ENCODE results near the gene SYT6. TPM values are rescaled to one million over a fixed set of nuclear protein-coding genes. Genes with fewer than 3 reads are reported as not detected.

The SYT6 gene
- total RNA-seq, 1 experiment from 2014 or later, result 77.2 TPM

DNA sequence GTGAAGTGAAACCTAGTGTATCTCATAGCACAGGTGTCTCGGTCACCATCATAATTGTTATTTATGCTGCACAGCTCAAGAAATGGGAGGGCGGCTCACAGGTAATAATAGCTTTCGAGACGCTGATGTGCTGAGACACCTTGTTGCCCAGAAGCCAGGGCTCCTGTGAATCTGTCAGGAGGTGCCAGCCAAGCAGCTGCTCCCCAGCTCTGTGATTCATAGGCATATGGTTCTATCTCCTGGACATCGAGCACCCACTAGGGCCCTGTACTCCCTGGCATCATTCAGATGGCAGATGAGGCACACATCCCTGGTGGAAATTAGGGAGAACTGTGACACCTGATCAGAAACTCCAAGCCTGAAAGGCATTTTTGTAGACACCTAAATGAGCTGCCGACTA, 53.5 kb downstream of the SYT6 start:
- H3K36me3 Mint-ChIP-seq (ENCODE audit: insufficient read depth in 1 of 3, low read depth in 3 of 3), result peaks cover 61 to 98% (median 97%) of the 10 kb centered on the region in 3 experiments
- Histone ChIP-seq H3K23ac (ENCODE audit: insufficient read length, low read depth, low read length) (no peak overlapping the region), H4K20me1 (ENCODE audit: control insufficient read depth, insufficient read depth, insufficient read length) (no peaks in the 10 kb centered on the region), H3K4me2 (ENCODE audit: insufficient read depth, insufficient read length, low read length) (no peak overlapping the region), H4K8ac (replicated peaks; ENCODE audit: insufficient read length, low read depth, low read length) (no peak overlapping the region), H3K27me3 (ENCODE audit: insufficient read depth, low read length) (no peaks in the 10 kb centered on the region), H2BK5ac (ENCODE audit: insufficient read length, low read length) (no peak overlapping the region), H2AFZ (ENCODE audit: low read length) (no peak overlapping the region), H3K9me3 (ENCODE audit: control insufficient read depth, low read depth, low read length) (no peaks in the 10 kb centered on the region), H3K4ac (ENCODE audit: low read depth, low read length) (no peak overlapping the region), H3K4me1 (ENCODE audit: insufficient read depth, low read length) (0 out of 2 replicates have a peak, but pooled peaks cover 2% of the 10 kb centered on the region), H3K14ac (ENCODE audit: insufficient read depth, low read length) (no peak overlapping the region), H2BK20ac (ENCODE audit: low read depth, low read length, poor library complexity, severe bottlenecking) (no peak overlapping the region), H2BK120ac (ENCODE audit: low read depth, low read length, poor library complexity, severe bottlenecking) (no peak overlapping the region), H4K91ac (ENCODE audit: insufficient read length, low read depth, low read length) (no peak overlapping the region), H3K79me2 (ENCODE audit: insufficient read depth, low read length) (no peaks in the 10 kb centered on the region), H4K5ac (ENCODE audit: insufficient read length, low read depth, low read length) (no peak overlapping the region), H2AK5ac (ENCODE audit: insufficient read length, low read length) (no peak overlapping the region), H3K9ac (ENCODE audit: extremely low read depth, insufficient read length, low read length) (no peak overlapping the region), H2BK12ac (ENCODE audit: insufficient read length, low read depth, low read length) (no peak overlapping the region), H3K23me2 (ENCODE audit: insufficient read length, low read depth, low read length, poor library complexity, severe bottlenecking) (no peaks in the 10 kb centered on the region), H2BK15ac (ENCODE audit: low read depth, low read length) (no peak overlapping the region), H3K18ac (ENCODE audit: insufficient read length, low read depth, low read length) (no peak overlapping the region), H3K56ac (ENCODE audit: insufficient read length, low read depth, low read length) (no peak overlapping the region), H3K79me1 (ENCODE audit: insufficient read depth, low read depth, low read length, poor library complexity, severe bottlenecking) (no peaks in the 10 kb centered on the region), H3K27ac (ENCODE audit: insufficient read length, low read depth, low read length) (no peak overlapping the region), H3T11ph (ENCODE audit: low read length) (no peak overlapping the region)
- peak overlapping the region in 1 of 3 experiments; percentile 76; a peak in 2 of 7 replicates for H3K27ac Mint-ChIP-seq
- H3K4me1 Mint-ChIP-seq, result peaks cover 15 to 18% of the 10 kb centered on the region in 2 experiments
- no peaks in the 10 kb centered on the region for H3K9me3 Mint-ChIP-seq
- DNase-seq, result no peak
- H3K27me3 Mint-ChIP-seq (ENCODE audit: low read depth), result peaks cover 3% of the 10 kb centered on the region; the same call in 1 of the 2 replicates
- TF ChIP-seq, protein P1, sequence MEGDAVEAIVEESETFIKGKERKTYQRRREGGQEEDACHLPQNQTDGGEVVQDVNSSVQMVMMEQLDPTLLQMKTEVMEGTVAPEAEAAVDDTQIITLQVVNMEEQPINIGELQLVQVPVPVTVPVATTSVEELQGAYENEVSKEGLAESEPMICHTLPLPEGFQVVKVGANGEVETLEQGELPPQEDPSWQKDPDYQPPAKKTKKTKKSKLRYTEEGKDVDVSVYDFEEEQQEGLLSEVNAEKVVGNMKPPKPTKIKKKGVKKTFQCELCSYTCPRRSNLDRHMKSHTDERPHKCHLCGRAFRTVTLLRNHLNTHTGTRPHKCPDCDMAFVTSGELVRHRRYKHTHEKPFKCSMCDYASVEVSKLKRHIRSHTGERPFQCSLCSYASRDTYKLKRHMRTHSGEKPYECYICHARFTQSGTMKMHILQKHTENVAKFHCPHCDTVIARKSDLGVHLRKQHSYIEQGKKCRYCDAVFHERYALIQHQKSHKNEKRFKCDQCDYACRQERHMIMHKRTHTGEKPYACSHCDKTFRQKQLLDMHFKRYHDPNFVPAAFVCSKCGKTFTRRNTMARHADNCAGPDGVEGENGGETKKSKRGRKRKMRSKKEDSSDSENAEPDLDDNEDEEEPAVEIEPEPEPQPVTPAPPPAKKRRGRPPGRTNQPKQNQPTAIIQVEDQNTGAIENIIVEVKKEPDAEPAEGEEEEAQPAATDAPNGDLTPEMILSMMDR (conservative IDR thresholded peaks at IDR 0.05), result no peak
- WGBS (ENCODE audit: extremely low coverage, insufficient read length, low lambda C conversion rate), result no CpG with 5 or more reads among the region's 6 CpGs
- H3K4me3 Mint-ChIP-seq, result no peak overlapping the region
